ENCODE data around the gene DAPK1.

The DAPK1 gene

DNA sequence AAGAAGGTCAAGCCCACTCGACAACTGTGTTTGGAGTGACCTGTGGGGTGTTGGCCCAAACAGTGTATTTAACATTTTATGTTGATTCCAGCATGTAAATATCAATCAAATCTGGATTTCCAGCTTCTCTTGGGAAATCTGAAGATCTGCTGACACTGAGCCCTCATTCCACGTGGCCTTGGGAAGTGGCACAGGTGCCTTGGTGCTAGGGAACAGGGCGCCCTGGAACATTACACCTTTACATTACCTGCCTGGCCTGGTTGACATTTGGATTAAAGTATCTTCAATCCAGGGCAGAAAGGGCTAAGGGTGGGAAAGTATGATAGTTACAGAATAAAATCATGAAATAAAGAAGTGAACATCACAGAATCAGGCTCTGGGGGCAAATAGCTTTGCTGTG, 143.4 kb downstream of the DAPK1 start:
- peaks cover 0 to 10% (median 10%) of the 10 kb centered on the region in 5 donors for H3K4me1 ChIP-seq (ENCODE audit: control insufficient read depth in 5 of 5, insufficient read depth in 5 of 5, low read length in 5 of 5)
- no peak overlapping the region for H3K4me3 ChIP-seq (ENCODE audit: low read depth in 1 of 5, low read length in 5 of 5)
- H3K9ac ChIP-seq (ENCODE audit: low read length in 5 of 5): no peak overlapping the region
- H3K9me3 ChIP-seq (ENCODE audit: control insufficient read depth in 5 of 5, low read length in 5 of 5): no peaks in the 10 kb centered on the region
- no peak overlapping the region for H3K27ac ChIP-seq (ENCODE audit: low read depth, low read length)
- peaks cover 1 to 33% (median 8%) of the 10 kb centered on the region in 5 donors for H3K36me3 ChIP-seq (ENCODE audit: control insufficient read depth in 5 of 5, insufficient read depth in 5 of 5, low read length in 5 of 5)
- H3K27me3 ChIP-seq (ENCODE audit: control insufficient read depth in 5 of 5, insufficient read depth in 4 of 5, low read length in 5 of 5): no peaks in the 10 kb centered on the region

DNA sequence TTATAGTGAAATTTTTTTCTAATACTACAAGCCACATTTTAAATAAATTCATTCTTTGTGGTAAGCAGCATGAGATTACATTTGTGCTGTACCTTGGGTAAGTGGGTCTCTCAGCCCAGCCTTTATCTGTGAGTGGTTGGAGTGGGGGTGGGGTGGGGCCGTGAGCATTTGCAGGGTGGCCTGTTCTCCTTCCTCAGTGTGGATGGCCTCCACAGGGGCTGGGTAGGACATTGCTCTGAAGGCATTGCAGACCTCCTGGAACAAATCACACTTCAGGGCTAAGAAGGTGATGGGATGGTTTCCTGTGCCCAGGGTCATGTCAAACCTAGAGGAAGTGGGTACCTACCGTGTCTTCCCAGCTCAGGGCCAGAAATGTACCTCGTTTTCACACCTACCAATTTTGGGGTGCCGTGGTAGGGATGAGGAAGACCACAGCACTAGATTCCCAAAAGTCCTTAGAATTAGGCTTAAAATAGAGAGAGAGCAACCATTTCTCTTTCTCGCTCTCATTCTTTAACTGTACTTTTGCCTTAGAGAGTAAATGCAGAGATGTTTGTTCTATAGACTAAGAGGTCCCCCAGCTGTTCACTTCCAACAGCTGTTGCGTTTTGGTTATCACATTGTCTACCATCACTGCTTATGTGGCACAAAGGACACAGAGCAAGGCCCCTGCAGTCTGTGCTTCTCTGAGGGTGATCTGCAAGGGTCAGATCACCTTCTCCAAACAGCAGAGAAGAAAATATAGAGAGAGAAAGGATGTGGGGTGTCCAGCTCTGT, 144.9 kb downstream of the DAPK1 start:
- H3K27ac ChIP-seq (ENCODE audit: low read depth, low read length): no peak overlapping the region
- H3K27me3 ChIP-seq (ENCODE audit: control insufficient read depth in 5 of 5, insufficient read depth in 4 of 5, low read length in 5 of 5): no peaks in the 10 kb centered on the region
- H3K36me3 ChIP-seq (ENCODE audit: control insufficient read depth in 5 of 5, insufficient read depth in 5 of 5, low read length in 5 of 5): peaks cover 6 to 45% (median 15%) of the 10 kb centered on the region in 5 donors
- peaks cover 0 to 10% (median 10%) of the 10 kb centered on the region in 5 donors for H3K4me1 ChIP-seq (ENCODE audit: control insufficient read depth in 5 of 5, insufficient read depth in 5 of 5, low read length in 5 of 5)
- no peak overlapping the region for H3K4me3 ChIP-seq (ENCODE audit: low read depth in 1 of 5, low read length in 5 of 5)
- no peaks in the 10 kb centered on the region for H3K9me3 ChIP-seq (ENCODE audit: control insufficient read depth in 5 of 5, low read length in 5 of 5)
- H3K9ac ChIP-seq (ENCODE audit: low read length in 5 of 5): no peak overlapping the region

GRCh38 chr9:87643107-87643650, 145.5 kb downstream of the DAPK1 start:
- no peak overlapping the region for H3K27ac ChIP-seq (ENCODE audit: low read depth, low read length)
- peaks cover 6 to 49% (median 20%) of the 10 kb centered on the region in 5 donors for H3K36me3 ChIP-seq (ENCODE audit: control insufficient read depth in 5 of 5, insufficient read depth in 5 of 5, low read length in 5 of 5)
- peaks cover 0 to 10% (median 10%) of the 10 kb centered on the region in 5 donors for H3K4me1 ChIP-seq (ENCODE audit: control insufficient read depth in 5 of 5, insufficient read depth in 5 of 5, low read length in 5 of 5)

DNA sequence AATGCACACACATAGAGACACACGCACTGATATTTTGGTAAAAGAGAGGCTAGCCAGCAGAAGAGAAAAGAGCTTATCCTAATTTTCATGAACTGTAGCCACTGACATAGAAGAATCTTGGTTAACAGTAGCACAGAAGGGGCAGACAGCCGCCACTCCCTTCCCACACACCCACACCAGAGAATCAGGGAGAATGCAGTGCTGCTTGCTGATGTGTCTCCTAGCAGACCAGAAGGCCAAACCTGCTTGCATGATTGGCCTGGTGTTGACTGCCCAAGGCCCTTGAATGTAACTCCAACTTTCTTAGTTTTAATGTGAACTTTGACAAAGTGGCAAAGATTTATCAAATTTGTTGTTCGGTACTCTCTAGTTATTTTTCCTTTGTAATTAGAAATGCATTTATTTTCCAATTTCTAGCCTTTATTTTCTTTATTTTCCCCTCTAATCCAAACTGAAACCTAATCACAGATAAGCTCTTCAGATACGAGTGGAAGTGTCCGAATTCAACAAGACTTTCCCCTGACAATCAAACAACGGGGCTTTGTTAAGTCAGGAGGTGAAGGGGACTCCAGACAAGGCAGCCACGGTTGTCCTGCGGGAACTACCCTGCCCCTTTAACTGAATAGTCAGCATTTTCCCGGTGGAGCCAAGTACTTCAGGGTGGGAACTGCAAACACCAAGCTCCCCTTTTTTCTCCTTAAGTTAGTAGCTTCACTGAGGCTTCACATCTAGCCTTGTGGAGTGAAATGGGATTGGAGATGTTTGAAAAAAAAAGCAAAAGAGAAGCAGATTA, 146.3 kb downstream of the DAPK1 start:
- H3K9me3 ChIP-seq (ENCODE audit: control insufficient read depth in 5 of 5, low read length in 5 of 5): no peaks in the 10 kb centered on the region
- no peak overlapping the region for H3K27ac ChIP-seq (ENCODE audit: low read depth, low read length)
- H3K4me1 ChIP-seq (ENCODE audit: control insufficient read depth in 5 of 5, insufficient read depth in 5 of 5, low read length in 5 of 5): peaks cover 0 to 10% (median 10%) of the 10 kb centered on the region in 5 donors
- no peak overlapping the region for H3K4me3 ChIP-seq (ENCODE audit: low read depth in 1 of 5, low read length in 5 of 5)
- H3K9ac ChIP-seq (ENCODE audit: low read length in 5 of 5): no peak overlapping the region
- H3K36me3 ChIP-seq (ENCODE audit: control insufficient read depth in 5 of 5, insufficient read depth in 5 of 5, low read length in 5 of 5): peaks cover 6 to 54% (median 27%) of the 10 kb centered on the region in 5 donors
- no peaks in the 10 kb centered on the region for H3K27me3 ChIP-seq (ENCODE audit: control insufficient read depth in 5 of 5, insufficient read depth in 4 of 5, low read length in 5 of 5)

More at GRCh38 chr9:87643107-87643650, 145.5 kb downstream of the DAPK1 start:
- no peaks in the 10 kb centered on the region for H3K27me3 ChIP-seq (ENCODE audit: control insufficient read depth in 5 of 5, insufficient read depth in 4 of 5, low read length in 5 of 5)
- no peak overlapping the region for H3K4me3 ChIP-seq (ENCODE audit: low read depth in 1 of 5, low read length in 5 of 5)
- no peaks in the 10 kb centered on the region for H3K9me3 ChIP-seq (ENCODE audit: control insufficient read depth in 5 of 5, low read length in 5 of 5)
- H3K9ac ChIP-seq (ENCODE audit: low read length in 5 of 5): no peak overlapping the region

DNA sequence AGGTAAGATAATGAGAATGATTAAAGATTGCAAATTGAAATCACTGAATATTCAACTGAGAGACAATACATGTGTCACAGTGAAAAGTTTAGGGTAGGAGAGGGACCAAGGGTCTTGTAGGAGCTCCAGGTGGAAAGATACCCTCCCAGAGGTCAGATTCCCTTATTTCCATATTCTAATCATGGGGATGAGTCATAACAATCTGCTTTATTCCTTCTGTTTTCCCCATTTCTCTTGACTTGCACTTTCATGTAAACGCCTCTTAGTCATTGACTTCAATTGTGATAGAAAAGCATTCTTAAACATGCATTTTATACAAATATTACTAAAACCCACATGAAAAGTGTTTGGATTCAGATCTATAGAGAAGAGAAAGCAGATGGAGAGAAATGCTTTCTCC, 147.0 kb downstream of the DAPK1 start:
- Histone ChIP-seq H3K36me3 (ENCODE audit: control insufficient read depth in 5 of 5, insufficient read depth in 5 of 5, low read length in 5 of 5) (peaks cover 8 to 61% (median 33%) of the 10 kb centered on the region in 5 donors), H3K4me1 (ENCODE audit: control insufficient read depth in 5 of 5, insufficient read depth in 5 of 5, low read length in 5 of 5) (peaks cover 0 to 10% (median 10%) of the 10 kb centered on the region in 5 donors), H3K27ac (ENCODE audit: low read depth, low read length) (no peak overlapping the region), H3K9ac (ENCODE audit: low read length in 5 of 5) (no peak overlapping the region), H3K27me3 (ENCODE audit: control insufficient read depth in 5 of 5, insufficient read depth in 4 of 5, low read length in 5 of 5) (no peaks in the 10 kb centered on the region), H3K9me3 (ENCODE audit: control insufficient read depth in 5 of 5, low read length in 5 of 5) (no peaks in the 10 kb centered on the region), H3K4me3 (ENCODE audit: low read depth in 1 of 5, low read length in 5 of 5) (no peak overlapping the region)

- H3K9me3 ChIP-seq (ENCODE audit: control insufficient read depth in 5 of 5, low read length in 5 of 5): no peaks in the 10 kb centered on the region
- no peak overlapping the region for H3K27ac ChIP-seq (ENCODE audit: low read depth, low read length)
- no peak overlapping the region for H3K9ac ChIP-seq (ENCODE audit: low read length in 5 of 5)
- no peaks in the 10 kb centered on the region for H3K27me3 ChIP-seq (ENCODE audit: control insufficient read depth in 5 of 5, insufficient read depth in 4 of 5, low read length in 5 of 5)
- peaks cover 8 to 58% (median 41%) of the 10 kb centered on the region in 5 donors for H3K36me3 ChIP-seq (ENCODE audit: control insufficient read depth in 5 of 5, insufficient read depth in 5 of 5, low read length in 5 of 5)
- no peak overlapping the region for H3K4me3 ChIP-seq (ENCODE audit: low read depth in 1 of 5, low read length in 5 of 5)
- H3K4me1 ChIP-seq (ENCODE audit: control insufficient read depth in 5 of 5, insufficient read depth in 5 of 5, low read length in 5 of 5): peaks cover 0 to 2% (median 0%) of the 10 kb centered on the region in 5 donors
Measured at GRCh38 chr9:87646546-87646945, 148.9 kb downstream of the DAPK1 start.

GRCh38 chr9:87647114-87647513, 149.4 kb downstream of the DAPK1 start:
- no peaks in the 10 kb centered on the region for H3K27me3 ChIP-seq (ENCODE audit: control insufficient read depth in 5 of 5, insufficient read depth in 4 of 5, low read length in 5 of 5)
- no peak overlapping the region for H3K9ac ChIP-seq (ENCODE audit: low read length in 5 of 5)
- H3K36me3 ChIP-seq (ENCODE audit: control insufficient read depth in 5 of 5, insufficient read depth in 5 of 5, low read length in 5 of 5): peaks cover 8 to 59% (median 41%) of the 10 kb centered on the region in 5 donors
- H3K9me3 ChIP-seq (ENCODE audit: control insufficient read depth in 5 of 5, low read length in 5 of 5): no peaks in the 10 kb centered on the region
- H3K4me3 ChIP-seq (ENCODE audit: low read depth in 1 of 5, low read length in 5 of 5): no peak overlapping the region
- no peak overlapping the region for H3K27ac ChIP-seq (ENCODE audit: low read depth, low read length)
- peaks cover 0 to 2% (median 0%) of the 10 kb centered on the region in 5 donors for H3K4me1 ChIP-seq (ENCODE audit: control insufficient read depth in 5 of 5, insufficient read depth in 5 of 5, low read length in 5 of 5)

GRCh38 chr9:87648606-87649005, 150.9 kb downstream of the DAPK1 start:
- Histone ChIP-seq H3K9ac (ENCODE audit: low read length in 5 of 5) (no peak overlapping the region), H3K9me3 (ENCODE audit: control insufficient read depth in 5 of 5, low read length in 5 of 5) (no peaks in the 10 kb centered on the region), H3K4me1 (ENCODE audit: control insufficient read depth in 5 of 5, insufficient read depth in 5 of 5, low read length in 5 of 5) (no peaks in the 10 kb centered on the region), H3K36me3 (ENCODE audit: control insufficient read depth in 5 of 5, insufficient read depth in 5 of 5, low read length in 5 of 5) (peaks cover 8 to 54% (median 41%) of the 10 kb centered on the region in 5 donors), H3K27me3 (ENCODE audit: control insufficient read depth in 5 of 5, insufficient read depth in 4 of 5, low read length in 5 of 5) (no peaks in the 10 kb centered on the region), H3K27ac (ENCODE audit: low read depth, low read length) (no peak overlapping the region), H3K4me3 (ENCODE audit: low read depth in 1 of 5, low read length in 5 of 5) (no peak overlapping the region)

DNA sequence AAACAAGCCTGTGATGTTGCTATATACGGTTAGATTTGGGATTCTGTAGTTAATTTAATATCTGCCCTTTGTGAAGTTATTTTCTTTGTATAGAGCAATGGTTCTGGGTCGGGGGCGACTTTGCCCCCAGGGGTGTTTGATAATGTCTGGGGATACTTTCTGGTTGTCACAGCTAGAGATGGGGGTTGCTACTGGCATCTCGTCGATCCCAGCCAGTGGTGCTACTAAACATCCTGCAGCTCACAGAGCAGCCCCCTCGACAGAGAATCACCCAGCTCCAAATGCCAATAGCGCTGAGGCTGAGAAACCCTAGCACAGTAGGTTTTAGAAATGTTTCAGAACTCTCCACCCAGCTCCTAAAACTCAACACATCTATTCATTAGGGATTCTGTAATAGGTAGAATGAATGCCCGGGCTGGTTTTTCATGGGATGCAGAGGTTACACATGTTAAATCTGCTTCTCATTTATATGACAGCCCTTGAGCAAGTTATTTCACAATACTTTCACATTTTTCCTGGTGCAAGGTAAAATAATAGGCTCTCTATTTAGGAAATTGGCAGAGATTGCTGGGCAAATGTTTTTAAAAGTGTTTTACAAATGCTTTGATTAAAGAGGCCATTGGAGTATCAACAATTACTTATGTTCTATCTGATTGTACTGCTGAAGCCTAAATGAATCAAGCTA, 153.1 kb downstream of the DAPK1 start:
- H3K4me3 ChIP-seq (ENCODE audit: low read depth in 1 of 5, low read length in 5 of 5): no peak overlapping the region
- H3K27ac ChIP-seq (ENCODE audit: low read depth, low read length): no peak overlapping the region
- H3K9me3 ChIP-seq (ENCODE audit: control insufficient read depth in 5 of 5, low read length in 5 of 5): no peaks in the 10 kb centered on the region
- no peaks in the 10 kb centered on the region for H3K27me3 ChIP-seq (ENCODE audit: control insufficient read depth in 5 of 5, insufficient read depth in 4 of 5, low read length in 5 of 5)
- no peak overlapping the region for H3K9ac ChIP-seq (ENCODE audit: low read length in 5 of 5)
- peaks cover 0 to 6% (median 4%) of the 10 kb centered on the region in 5 donors for H3K4me1 ChIP-seq (ENCODE audit: control insufficient read depth in 5 of 5, insufficient read depth in 5 of 5, low read length in 5 of 5)
- H3K36me3 ChIP-seq (ENCODE audit: control insufficient read depth in 5 of 5, insufficient read depth in 5 of 5, low read length in 5 of 5): peaks cover 8 to 57% (median 42%) of the 10 kb centered on the region in 5 donors
